ENCODE data around the gene GALR1.

DNA sequence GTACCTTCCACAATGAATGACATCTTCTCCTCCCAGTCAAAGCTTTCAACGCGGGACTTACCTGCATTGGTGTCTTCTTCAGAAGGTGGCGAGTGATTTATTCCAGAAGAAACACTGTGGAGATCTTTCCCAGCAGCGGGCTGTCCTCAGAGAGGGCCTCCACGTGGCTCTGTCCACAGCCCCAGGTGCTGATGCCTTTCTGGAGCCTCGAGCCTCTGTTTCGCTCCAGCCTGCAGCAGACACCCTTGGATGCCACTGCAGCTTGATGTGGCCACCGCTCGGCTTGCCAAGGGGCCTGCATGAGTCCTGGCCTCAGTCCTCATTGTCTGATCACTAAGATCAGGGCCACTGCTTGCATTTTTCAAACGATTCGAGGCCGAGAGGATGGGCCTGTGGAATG, 46.6 kb upstream of the GALR1 start:
- TF ChIP-seq, protein P1, sequence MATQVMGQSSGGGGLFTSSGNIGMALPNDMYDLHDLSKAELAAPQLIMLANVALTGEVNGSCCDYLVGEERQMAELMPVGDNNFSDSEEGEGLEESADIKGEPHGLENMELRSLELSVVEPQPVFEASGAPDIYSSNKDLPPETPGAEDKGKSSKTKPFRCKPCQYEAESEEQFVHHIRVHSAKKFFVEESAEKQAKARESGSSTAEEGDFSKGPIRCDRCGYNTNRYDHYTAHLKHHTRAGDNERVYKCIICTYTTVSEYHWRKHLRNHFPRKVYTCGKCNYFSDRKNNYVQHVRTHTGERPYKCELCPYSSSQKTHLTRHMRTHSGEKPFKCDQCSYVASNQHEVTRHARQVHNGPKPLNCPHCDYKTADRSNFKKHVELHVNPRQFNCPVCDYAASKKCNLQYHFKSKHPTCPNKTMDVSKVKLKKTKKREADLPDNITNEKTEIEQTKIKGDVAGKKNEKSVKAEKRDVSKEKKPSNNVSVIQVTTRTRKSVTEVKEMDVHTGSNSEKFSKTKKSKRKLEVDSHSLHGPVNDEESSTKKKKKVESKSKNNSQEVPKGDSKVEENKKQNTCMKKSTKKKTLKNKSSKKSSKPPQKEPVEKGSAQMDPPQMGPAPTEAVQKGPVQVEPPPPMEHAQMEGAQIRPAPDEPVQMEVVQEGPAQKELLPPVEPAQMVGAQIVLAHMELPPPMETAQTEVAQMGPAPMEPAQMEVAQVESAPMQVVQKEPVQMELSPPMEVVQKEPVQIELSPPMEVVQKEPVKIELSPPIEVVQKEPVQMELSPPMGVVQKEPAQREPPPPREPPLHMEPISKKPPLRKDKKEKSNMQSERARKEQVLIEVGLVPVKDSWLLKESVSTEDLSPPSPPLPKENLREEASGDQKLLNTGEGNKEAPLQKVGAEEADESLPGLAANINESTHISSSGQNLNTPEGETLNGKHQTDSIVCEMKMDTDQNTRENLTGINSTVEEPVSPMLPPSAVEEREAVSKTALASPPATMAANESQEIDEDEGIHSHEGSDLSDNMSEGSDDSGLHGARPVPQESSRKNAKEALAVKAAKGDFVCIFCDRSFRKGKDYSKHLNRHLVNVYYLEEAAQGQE (IDR thresholded peaks at IDR 0.05; ENCODE audit: insufficient read depth in 1 of 2, low read depth in 2 of 2, low read length in 2 of 2) = peak; percentile 83 to 90
- TF ChIP-seq POLR2AphosphoS5 (IDR thresholded peaks at IDR 0.05; ENCODE audit: low read depth, low read length) (no peak), SIN3A (IDR thresholded peaks at IDR 0.05; ENCODE audit: borderline replicate concordance, insufficient read depth, low read length) (no peak)

Measured in PFSK-1 (cell line).